Naive thymus-derived CD4-positive, alpha-beta T cell (primary cell): Measurements from ENCODE around the gene TMEM235. TPM values are rescaled to one million over a fixed set of nuclear protein-coding genes. Genes with fewer than 3 reads are reported as not detected.
"Not testable (repeated sequence)": the region's sequence is repeated elsewhere in the genome, so short reads cannot be mapped to it uniquely, and the experiment has no call there.

Experiments used
- ATAC-seq: fragments of 150-1000 bp; cut with Tn5 transposase; 2 replicates; pipeline ENCODE4 v1.10.0; 2021; ENCODE audit warnings: mild to moderate bottlenecking, moderate library complexity
- CTCF ChIA-PET: fragments of 350-600 bp; sonication (Branson Sonifier 250); formaldehyde crosslinking; loops from one replicate; lab custom pipeline; 2021; ENCODE audit warnings: antibody characterized with exemption; lab: Charles Lee
- POLR2A ChIA-PET: fragments of 350-600 bp; sonication (Branson Sonifier 250); formaldehyde crosslinking; loops from one replicate; lab custom pipeline; 2021; ENCODE audit warnings: antibody characterized with exemption, inconsistent platforms; lab: Charles Lee
- DNase-seq, 9 donors: peaks; one replicate each; pipeline versions ENCODE4 v3.0.0 to v3.0.0-alpha.2; 2020 to 2022; ENCODE audit warnings: mixed read lengths in 1 of 9
- H3K27ac ChIP-seq: one replicate; pipeline ENCODE4 v1.7.0; 2013; ENCODE audit warnings: mild to moderate bottlenecking, low read depth, low read length, moderate library complexity
- H3K27me3 ChIP-seq, 2 donors: one replicate each; pipeline ENCODE4 v1.7.0; 2013; ENCODE audit warnings: low read length in 2 of 2, mild to moderate bottlenecking in 2 of 2, moderate library complexity in 2 of 2; ENCODE audit not compliant: control insufficient read depth in 2 of 2, insufficient read depth in 2 of 2
- H3K36me3 ChIP-seq, 3 experiments: 1 replicate in 2 of 3; 2 replicates in 1 of 3; pipeline ENCODE4 v1.7.0; 2013; ENCODE audit warnings: low read length in 3 of 3, mild to moderate bottlenecking in 3 of 3, moderate library complexity in 1 of 3; ENCODE audit not compliant: insufficient read depth in 3 of 3, control insufficient read depth in 2 of 3
- H3K4me1 ChIP-seq, 2 donors: one replicate each; pipeline ENCODE4 v1.7.0; 2013; ENCODE audit warnings: low read length in 2 of 2, mild to moderate bottlenecking in 2 of 2, moderate library complexity in 1 of 2; ENCODE audit not compliant: control insufficient read depth in 2 of 2, insufficient read depth in 2 of 2
- H3K4me3 ChIP-seq: 2 replicates; pipeline ENCODE4 v1.7.0; 2013; ENCODE audit warnings: mild to moderate bottlenecking, low read length
- H3K9me3 ChIP-seq, 3 experiments: 1 replicate in 2 of 3; 2 replicates in 1 of 3; pipeline ENCODE4 v1.7.0; 2013; ENCODE audit warnings: low read length in 3 of 3; ENCODE audit not compliant: control insufficient read depth in 2 of 3
- H3K27ac Mint-ChIP-seq, 9 donors: one replicate each; pipeline ENCODE4 v1.8.0; 2020 to 2022; ENCODE audit warnings: mixed read lengths in 9 of 9, mild to moderate bottlenecking in 8 of 9, moderate library complexity in 5 of 9, inconsistent platforms in 2 of 9
- H3K27me3 Mint-ChIP-seq, 5 donors: one replicate each; pipeline ENCODE4 v1.8.0; 2021 to 2022; ENCODE audit warnings: mixed read lengths in 5 of 5, mild to moderate bottlenecking in 1 of 5
- H3K36me3 Mint-ChIP-seq, 5 donors: one replicate each; pipeline ENCODE4 v1.8.0; 2020 to 2022; ENCODE audit warnings: mixed read lengths in 5 of 5, mild to moderate bottlenecking in 3 of 5, inconsistent platforms in 1 of 5
- H3K4me1 Mint-ChIP-seq, 7 donors: one replicate each; pipeline ENCODE4 v1.8.0; 2020 to 2022; ENCODE audit warnings: mixed read lengths in 7 of 7, mild to moderate bottlenecking in 3 of 7, inconsistent platforms in 1 of 7
- H3K4me3 Mint-ChIP-seq, 10 donors: one replicate each; pipeline ENCODE4 v1.8.0; 2020 to 2022; ENCODE audit warnings: mild to moderate bottlenecking in 10 of 10, mixed read lengths in 10 of 10, moderate library complexity in 6 of 10, inconsistent platforms in 2 of 10
- H3K9me3 Mint-ChIP-seq, 11 donors: one replicate each; pipeline ENCODE4 v1.8.0; 2020 to 2022; ENCODE audit warnings: mixed read lengths in 11 of 11, mild to moderate bottlenecking in 4 of 11, inconsistent platforms in 1 of 11, moderate library complexity in 1 of 11
- intact Hi-C, 2 donors: fragments of 100-400 bp; cut with micrococcal nuclease; formaldehyde crosslinking; loops; one replicate each; pipeline ENCODE4 v1.15.1; 2023
- polyA plus RNA-seq, 2 donors: library from polyadenylated mRNA; unstranded; fragments of 300-500 nt; fragmentation: Illumina TruSeq; gene quantifications; one replicate each; pipeline ENCODE4 v1.2.3, GENCODE V29; 2021
- total RNA-seq, 6 experiments: library from RNA in 5 of 6; stranded (reverse) in 5 of 6; gene quantifications; 1 replicate in 5 of 6; 2 replicates in 1 of 6; pipeline ENCODE4 v1.2.3 and lab custom pipeline; 2021 to 2026

Gene TMEM235
- total and polyA plus RNA-seq, 7 experiments from 2014 or later = not detected

DNA sequence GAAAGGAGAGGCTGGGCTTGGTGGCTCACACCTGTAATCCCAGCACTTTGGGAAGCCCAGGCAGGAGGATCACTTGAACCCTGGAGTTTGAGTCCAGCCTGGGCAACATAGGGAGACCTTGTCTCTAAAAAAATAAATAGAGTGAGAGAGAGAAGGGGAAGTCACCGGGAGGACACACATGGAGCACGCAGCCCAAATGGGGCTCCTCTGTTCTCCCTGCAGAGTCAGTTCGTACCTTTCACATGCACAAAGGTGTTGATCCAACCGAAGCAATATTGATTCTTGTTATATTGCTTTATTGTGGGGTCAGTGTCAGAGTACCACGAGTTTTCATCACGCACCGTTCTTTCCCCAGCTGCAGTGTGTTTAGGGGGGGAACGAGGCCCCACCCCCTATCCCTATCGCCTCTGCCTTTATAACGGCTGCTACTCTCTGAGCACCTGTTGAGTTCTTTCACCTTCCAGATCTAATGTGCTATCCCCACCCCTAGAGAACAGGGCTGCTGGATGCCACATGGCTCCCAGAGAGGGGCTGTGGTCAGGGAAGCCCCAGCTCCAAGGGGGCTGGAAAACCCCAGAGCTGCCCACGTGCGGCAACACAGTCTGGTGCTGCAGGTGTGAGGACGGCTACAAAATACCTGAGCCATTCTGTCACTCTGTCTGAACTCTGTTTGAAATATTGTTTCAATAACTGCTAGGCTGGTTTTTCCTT, 1.0 kb upstream of the TMEM235 start:
- Mint-ChIP-seq H3K4me1 (peaks cover 0 to 15% (median 10%) of the 10 kb centered on the region in 7 donors), H3K27ac (no peak overlapping the region), H3K4me3 (peak overlapping the region in 2 of 10 donors; percentile 42 to 58), H3K36me3 (peaks cover 0 to 4% (median 0%) of the 10 kb centered on the region in 5 donors), H3K9me3 (peaks cover 0 to 1% (median 0%) of the 10 kb centered on the region in 11 donors), H3K27me3 (peaks cover 11 to 45% (median 27%) of the 10 kb centered on the region in 5 donors)
- DNase-seq = no peak
- no peaks in the 10 kb centered on the region for H3K9me3 ChIP-seq
- H3K4me1 ChIP-seq = peaks cover 0 to 10% of the 10 kb centered on the region in 2 donors
- ChIA-PET POLR2A (interaction anchor here (0.5 kb wide), 1 partner anchor 635 kb away, joined by 3 read pairs; no protein-coding TSS in a partner anchor), CTCF (interaction anchor here (1.6 kb wide), 1 partner anchor 19 kb away, joined by 3 read pairs; no protein-coding TSS in a partner anchor)
- H3K27ac ChIP-seq = no peak overlapping the region
- H3K27me3 ChIP-seq = peaks cover 4 to 17% of the 10 kb centered on the region in 2 donors
- intact Hi-C loops = no loop called here
- no peaks in the 10 kb centered on the region for H3K36me3 ChIP-seq
- ATAC-seq = no peak
- H3K4me3 ChIP-seq = no peak overlapping the region

GRCh38 chr17:78231991-78232858, 794 bp downstream of the TMEM235 start:
- Histone ChIP-seq H3K9me3 (no peaks in the 10 kb centered on the region), H3K27me3 (peaks cover 4 to 17% of the 10 kb centered on the region in 2 donors), H3K27ac (no peak overlapping the region), H3K4me3 (no peak overlapping the region), H3K4me1 (peaks cover 0 to 6% of the 10 kb centered on the region in 2 donors), H3K36me3 (no peaks in the 10 kb centered on the region)
- peaks cover 11 to 45% (median 27%) of the 10 kb centered on the region in 5 donors for H3K27me3 Mint-ChIP-seq
- POLR2A ChIA-PET = no interaction called here
- H3K9me3 Mint-ChIP-seq = peaks cover 0 to 1% (median 0%) of the 10 kb centered on the region in 11 donors
- peak overlapping the region in 7 of 10 donors; percentile 4 to 63 (median 39) for H3K4me3 Mint-ChIP-seq
- CTCF ChIA-PET = interaction anchor here (0.6 kb wide), 1 partner anchor 899 kb away, joined by 3 read pairs; no protein-coding TSS in a partner anchor
- H3K36me3 Mint-ChIP-seq = peaks cover 0 to 4% (median 0%) of the 10 kb centered on the region in 5 donors
- peaks cover 0 to 9% (median 4%) of the 10 kb centered on the region in 7 donors for H3K4me1 Mint-ChIP-seq
- peak in 1 of 9 donors; percentile 46 for DNase-seq
- H3K27ac Mint-ChIP-seq = no peak overlapping the region
- ATAC-seq = peak; percentile 70
- intact Hi-C loops = no loop called here

DNA sequence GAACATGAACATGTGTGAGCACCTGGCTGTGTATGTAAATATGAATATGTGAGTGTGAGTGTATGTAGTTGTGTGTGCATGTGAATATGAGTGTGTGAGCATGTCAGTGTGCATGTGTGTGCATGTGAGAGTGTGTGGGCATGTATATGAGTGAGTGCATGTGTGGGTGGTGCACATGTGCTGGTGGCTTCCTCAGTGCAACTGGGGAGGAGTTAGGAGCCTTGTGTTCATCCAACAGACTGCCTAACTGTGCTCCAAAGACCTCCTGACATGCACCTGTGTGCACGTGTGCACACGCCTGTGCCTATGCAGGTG, 1.4 kb downstream of the TMEM235 start:
- POLR2A ChIA-PET = no interaction called here
- Mint-ChIP-seq H3K4me3 (peak overlapping the region in 6 of 10 donors; percentile 4 to 30 (median 12)), H3K36me3 (peaks cover 0 to 4% (median 0%) of the 10 kb centered on the region in 5 donors), H3K27me3 (peaks cover 11 to 44% (median 22%) of the 10 kb centered on the region in 5 donors), H3K9me3 (peaks cover 0 to 1% (median 0%) of the 10 kb centered on the region in 11 donors), H3K27ac (no peak overlapping the region), H3K4me1 (peaks cover 0 to 9% (median 4%) of the 10 kb centered on the region in 7 donors)
- CTCF ChIA-PET = no interaction called here
- Histone ChIP-seq H3K27me3 (peaks cover 4 to 17% of the 10 kb centered on the region in 2 donors), H3K9me3 (no peaks in the 10 kb centered on the region), H3K4me1 (peaks cover 0 to 6% of the 10 kb centered on the region in 2 donors), H3K27ac (no peak overlapping the region), H3K4me3 (no peak overlapping the region), H3K36me3 (no peaks in the 10 kb centered on the region)
- intact Hi-C loops = no loop called here
- no peak for DNase-seq
- no peak for ATAC-seq

- ChIA-PET POLR2A (no interaction called here), CTCF (no interaction called here)
- H3K4me1 ChIP-seq = peaks cover 0 to 6% of the 10 kb centered on the region in 2 donors
- no peak overlapping the region for H3K27ac ChIP-seq
- H3K36me3 ChIP-seq = no peaks in the 10 kb centered on the region
- H3K27me3 ChIP-seq = peaks cover 4 to 17% of the 10 kb centered on the region in 2 donors
- intact Hi-C loops = no loop called here
- DNase-seq (no peak), ATAC-seq (no peak)
- H3K4me3 ChIP-seq = no peak overlapping the region
- Mint-ChIP-seq H3K36me3 (peaks cover 0 to 4% (median 0%) of the 10 kb centered on the region in 5 donors), H3K4me3 (no peak overlapping the region), H3K27ac (no peak overlapping the region), H3K27me3 (peaks cover 11 to 38% (median 22%) of the 10 kb centered on the region in 5 donors), H3K9me3 (peaks cover 0 to 1% (median 0%) of the 10 kb centered on the region in 11 donors), H3K4me1 (peaks cover 0 to 13% (median 6%) of the 10 kb centered on the region in 7 donors)
- H3K9me3 ChIP-seq = no peaks in the 10 kb centered on the region
These were observed 2.2 kb downstream of the TMEM235 start for GRCh38 chr17:78233678-78234077.

DNA sequence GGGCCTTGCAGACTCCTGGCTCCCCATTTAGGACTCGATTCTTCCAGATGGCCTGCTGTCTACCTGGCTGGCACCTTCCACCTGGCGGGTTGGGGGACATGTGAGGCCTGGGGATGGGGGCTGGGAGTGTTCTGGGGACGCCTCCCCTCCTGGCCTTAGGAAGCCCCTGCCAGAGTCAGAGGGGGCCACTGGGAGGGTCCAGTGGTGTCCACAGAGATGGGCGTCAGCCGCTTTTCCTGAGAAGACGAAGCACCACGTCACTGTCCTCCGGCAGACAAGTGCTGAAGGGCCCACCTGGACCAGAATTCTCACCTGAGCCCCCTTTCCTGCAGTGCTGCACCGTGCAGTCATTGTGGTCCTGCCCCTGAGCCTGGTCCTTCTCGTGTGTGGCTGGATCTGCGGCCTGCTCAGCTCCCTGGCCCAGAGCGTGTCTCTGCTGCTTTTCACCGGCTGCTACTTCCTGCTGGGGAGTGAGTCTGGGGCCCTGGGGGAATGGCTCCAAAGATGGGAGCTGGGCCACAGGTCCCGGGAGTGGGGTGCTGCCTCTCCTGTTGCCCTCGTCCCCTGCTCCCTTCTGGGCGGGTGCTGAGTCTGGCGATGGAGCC, 2.9 kb downstream of the TMEM235 start:
- H3K36me3 ChIP-seq = no peaks in the 10 kb centered on the region
- no peak for ATAC-seq
- ChIA-PET CTCF (no interaction called here), POLR2A (no interaction called here)
- peaks cover 0 to 13% (median 6%) of the 10 kb centered on the region in 7 donors for H3K4me1 Mint-ChIP-seq
- DNase-seq = no peak
- intact Hi-C loops = no loop called here
- H3K9me3 ChIP-seq = no peaks in the 10 kb centered on the region
- H3K4me3 Mint-ChIP-seq = no peak overlapping the region
- H3K27me3 ChIP-seq = peaks cover 4 to 17% of the 10 kb centered on the region in 2 donors
- peaks cover 0 to 6% of the 10 kb centered on the region in 2 donors for H3K4me1 ChIP-seq
- no peak overlapping the region for H3K4me3 ChIP-seq
- H3K36me3 Mint-ChIP-seq = peaks cover 0 to 4% (median 0%) of the 10 kb centered on the region in 5 donors
- H3K27ac Mint-ChIP-seq = no peak overlapping the region
- peaks cover 0 to 1% (median 0%) of the 10 kb centered on the region in 11 donors for H3K9me3 Mint-ChIP-seq
- H3K27ac ChIP-seq = no peak overlapping the region
- peaks cover 11 to 34% (median 22%) of the 10 kb centered on the region in 5 donors for H3K27me3 Mint-ChIP-seq

DNA sequence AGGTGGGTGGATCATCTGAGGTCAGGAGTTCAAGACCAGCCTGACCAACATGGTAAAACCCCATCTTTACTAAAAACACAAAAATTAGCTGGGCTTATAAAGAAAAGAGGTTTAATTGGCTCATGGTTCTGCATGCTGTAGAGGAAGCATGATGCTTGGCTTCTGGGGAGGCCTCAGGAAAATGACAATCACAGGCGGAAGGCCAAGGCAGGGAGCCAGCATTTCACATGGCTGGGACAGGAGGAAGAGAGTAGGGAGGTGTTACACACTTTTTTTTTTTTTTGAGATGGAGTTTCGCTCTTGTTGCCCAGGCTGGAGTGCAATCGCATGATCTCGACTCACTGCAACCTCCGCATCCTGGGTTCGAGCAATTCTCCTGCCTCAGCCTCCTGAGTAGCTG, 3.6 kb downstream of the TMEM235 start:
- H3K4me3 ChIP-seq, H3K9me3 Mint-ChIP-seq, DNase-seq, H3K4me1 ChIP-seq, H3K4me3 Mint-ChIP-seq, H3K27ac ChIP-seq, H3K27ac Mint-ChIP-seq, ATAC-seq, H3K36me3 ChIP-seq, H3K9me3 ChIP-seq, H3K36me3 Mint-ChIP-seq, intact Hi-C loops: not testable (repeated sequence)
- POLR2A ChIA-PET = interaction anchor here (0.7 kb wide), 1 partner anchor 138 kb away, joined by 3 read pairs; no protein-coding TSS in a partner anchor
- peaks cover 4 to 17% of the 10 kb centered on the region in 2 donors for H3K27me3 ChIP-seq
- CTCF ChIA-PET = interaction anchor here (0.6 to 0.7 kb wide), 2 partner anchors 581 to 1552 kb away, joined by 3 read pairs; no protein-coding TSS in a partner anchor
- Mint-ChIP-seq H3K27me3 (peaks cover 11 to 30% (median 22%) of the 10 kb centered on the region in 5 donors), H3K4me1 (peaks cover 0 to 13% (median 6%) of the 10 kb centered on the region in 7 donors)
